NCI-H1694 treated with DMSO at 0.1 percent for 48 hours (cell line): ENCODE data around the gene OS9.
"Not testable (repeated sequence)": the region's sequence is repeated elsewhere in the genome, so short reads cannot be mapped to it uniquely, and the experiment has no call there.

Experiments used
- DNase-seq: peaks from one replicate; lab custom pipeline; 2025; lab: John Stamatoyannopoulos, UW

OS9 gene

DNA sequence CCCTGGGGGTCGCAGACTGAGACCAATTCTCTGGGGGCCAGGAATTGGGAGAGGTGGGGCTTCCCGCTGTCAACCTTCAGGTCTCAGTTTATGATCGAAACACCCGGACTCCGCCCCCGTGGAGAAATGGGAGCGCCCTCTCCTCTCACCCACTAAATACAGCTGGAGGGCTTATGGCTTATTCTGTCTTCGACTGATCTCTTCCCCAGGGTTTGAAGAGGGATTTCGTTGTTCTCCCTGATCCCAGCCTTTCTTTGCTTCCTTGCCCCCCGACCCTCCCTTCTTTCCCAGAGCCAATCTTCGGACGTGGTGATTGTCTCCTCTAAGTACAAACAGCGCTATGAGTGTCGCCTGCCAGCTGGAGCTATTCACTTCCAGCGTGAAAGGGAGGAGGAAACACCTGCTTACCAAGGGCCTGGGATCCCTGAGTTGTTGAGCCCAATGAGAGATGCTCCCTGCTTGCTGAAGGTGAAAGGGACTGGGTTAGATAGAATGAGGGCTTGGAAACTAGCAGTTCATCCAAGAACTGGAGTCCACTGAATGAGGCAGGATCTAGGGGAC, 607 bp downstream of the OS9 start:
- DNase-seq = no peak

DNA sequence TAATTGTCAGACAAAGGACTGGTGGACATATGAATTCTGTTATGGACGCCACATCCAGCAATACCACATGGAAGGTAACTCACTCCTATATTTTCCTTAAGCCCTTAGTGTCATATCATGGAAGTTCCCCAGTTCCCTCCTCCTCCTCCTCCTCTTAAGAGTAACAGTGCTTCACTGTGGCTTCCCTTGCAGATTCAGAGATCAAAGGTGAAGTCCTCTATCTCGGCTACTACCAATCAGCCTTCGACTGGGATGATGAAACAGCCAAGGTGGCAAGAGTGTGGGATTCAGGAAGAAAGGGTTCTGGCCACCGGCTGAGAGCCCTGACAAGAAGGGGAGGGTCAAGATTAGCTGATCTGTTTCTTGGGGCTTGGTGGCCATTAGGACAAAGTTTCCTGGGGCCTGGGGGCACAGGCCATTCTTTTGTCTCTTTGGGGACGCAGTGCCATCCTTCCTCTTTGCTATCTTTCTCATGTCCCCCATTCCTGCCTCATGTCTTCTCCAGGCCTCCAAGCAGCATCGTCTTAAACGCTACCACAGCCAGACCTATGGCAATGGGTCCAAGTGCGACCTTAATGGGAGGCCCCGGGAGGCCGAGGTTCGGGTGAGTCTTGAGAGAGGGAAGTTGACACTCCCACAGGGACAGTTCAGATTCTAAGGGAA, 2.0 kb downstream of the OS9 start:
- no peak for DNase-seq

GRCh38 chr12:57697076-57697475, 3.1 kb downstream of the OS9 start:
- no peak for DNase-seq

- no peak for DNase-seq
Measured at GRCh38 chr12:57698414-57698813, 4.5 kb downstream of the OS9 start.

DNA sequence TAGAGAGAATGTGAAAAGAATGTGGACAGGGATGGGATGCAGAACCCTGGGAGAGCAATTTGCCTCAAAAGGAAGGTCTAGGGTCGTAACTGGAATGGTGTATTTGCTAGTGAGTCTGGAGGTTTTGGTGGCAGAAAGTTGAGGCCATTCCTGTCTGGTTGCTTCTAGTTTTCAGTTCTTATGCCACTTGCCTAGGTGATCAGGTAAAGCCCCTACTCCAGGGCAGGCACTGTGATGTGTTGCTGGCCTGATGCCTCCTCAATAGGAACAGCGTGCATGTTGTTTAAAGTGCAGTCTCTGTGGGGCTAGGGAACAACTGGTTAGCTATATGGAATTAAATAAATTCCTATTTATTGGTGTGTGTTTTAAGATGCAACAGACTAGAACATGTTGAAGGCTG, 6.4 kb downstream of the OS9 start:
- no peak for DNase-seq

DNA sequence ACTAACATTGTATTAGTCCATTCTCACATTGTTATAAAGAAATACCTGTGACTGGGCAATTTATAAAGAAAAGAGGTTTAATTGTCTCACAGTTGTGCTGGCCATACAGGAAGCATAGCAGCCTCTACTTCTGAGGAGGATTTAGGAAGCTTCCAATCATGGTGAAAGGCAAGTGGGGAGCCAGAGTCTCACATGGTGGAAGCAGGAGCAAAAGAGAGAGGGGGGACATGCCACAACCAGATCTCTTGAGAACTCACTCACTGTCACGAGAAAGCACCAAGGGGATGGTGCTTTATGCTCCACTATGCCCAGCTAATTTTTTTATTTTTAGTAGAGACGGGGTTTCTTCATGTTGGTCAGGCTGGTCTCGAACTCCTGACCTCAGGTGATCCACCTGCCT, 13.3 kb downstream of the OS9 start:
- DNase-seq = no peak

DNA sequence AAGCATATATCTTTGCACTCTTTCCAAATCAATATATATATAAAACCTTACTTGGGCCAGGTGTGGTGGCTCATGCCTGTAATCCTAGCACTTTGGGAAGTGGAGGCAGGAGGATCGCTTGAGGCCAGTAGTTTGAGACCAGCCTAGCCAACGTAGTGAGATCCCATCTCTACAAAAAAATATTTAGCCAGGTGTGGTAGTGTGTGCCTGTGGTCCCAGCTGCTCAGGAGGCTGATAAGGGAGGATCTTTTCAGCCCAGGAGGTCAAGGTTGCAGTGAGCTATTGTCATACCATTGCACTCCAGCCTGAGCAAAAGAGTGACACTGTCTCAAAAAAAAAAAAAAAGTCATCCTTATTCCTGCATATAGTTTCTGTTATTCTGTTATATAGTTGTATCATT, 14.4 kb downstream of the OS9 start:
- DNase-seq = no peak

- peak; percentile 72 for DNase-seq
Measured at GRCh38 chr12:57712701-57713100, 18.8 kb downstream of the OS9 start.

DNA sequence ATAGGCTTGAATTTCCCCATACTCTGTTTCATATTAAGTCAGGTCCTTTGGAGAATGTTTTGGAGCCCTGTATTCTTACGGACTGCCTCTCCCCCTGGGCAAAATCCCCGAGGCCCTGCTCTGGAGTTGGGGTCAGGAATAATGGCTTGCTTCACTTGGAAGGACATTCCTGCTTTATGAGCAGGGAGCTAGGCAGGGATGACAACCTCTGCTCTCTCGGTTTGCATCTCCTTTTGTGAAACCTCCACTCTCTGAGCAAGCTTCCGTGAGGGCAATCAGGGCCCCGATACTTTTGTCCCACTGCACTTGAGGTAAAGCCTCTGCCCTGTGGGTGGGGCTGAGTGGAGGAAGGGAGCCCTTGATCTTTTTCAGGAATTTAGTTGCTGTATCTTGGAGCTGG, 19.3 kb downstream of the OS9 start:
- no peak for DNase-seq

- not testable (repeated sequence) for DNase-seq
Measured at GRCh38 chr12:57715036-57715748, 21.3 kb downstream of the OS9 start.

DNA sequence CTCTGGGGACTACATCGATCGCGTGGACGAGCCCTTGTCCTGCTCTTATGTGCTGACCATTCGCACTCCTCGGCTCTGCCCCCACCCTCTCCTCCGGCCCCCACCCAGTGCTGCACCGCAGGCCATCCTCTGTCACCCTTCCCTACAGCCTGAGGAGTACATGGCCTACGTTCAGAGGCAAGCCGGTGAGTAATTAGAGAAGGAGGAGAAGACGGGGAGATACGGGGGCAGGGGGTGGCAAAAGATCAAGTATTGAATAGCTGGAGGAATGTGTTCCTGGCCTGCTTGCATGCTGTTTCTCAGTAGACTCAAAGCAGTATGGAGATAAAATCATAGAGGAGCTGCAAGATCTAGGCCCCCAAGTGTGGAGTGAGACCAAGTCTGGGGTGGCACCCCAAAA, 21.9 kb downstream of the OS9 start:
- DNase-seq = no peak

DNA sequence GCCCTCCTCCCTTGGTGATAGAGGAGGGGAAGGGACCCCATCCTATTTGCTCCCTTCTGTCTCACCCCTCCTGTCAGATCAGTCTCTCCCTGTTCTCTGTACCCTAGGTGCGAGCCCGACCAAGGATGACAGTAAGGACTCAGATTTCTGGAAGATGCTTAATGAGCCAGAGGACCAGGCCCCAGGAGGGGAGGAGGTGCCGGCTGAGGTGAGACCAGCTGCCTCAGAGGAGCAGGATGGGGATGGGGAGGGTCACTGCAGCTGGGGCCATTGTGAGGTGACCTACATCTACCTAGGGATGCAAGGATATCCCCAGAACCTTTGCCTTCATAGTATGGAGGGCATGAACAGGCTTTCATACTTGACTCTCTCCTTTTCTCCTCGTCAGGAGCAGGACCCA, 22.4 kb downstream of the OS9 start:
- DNase-seq = no peak

GRCh38 chr12:57717131-57717530, 23.2 kb downstream of the OS9 start:
- no peak for DNase-seq

GRCh38 chr12:57717846-57718640, 24.1 kb downstream of the OS9 start:
- no peak for DNase-seq

DNA sequence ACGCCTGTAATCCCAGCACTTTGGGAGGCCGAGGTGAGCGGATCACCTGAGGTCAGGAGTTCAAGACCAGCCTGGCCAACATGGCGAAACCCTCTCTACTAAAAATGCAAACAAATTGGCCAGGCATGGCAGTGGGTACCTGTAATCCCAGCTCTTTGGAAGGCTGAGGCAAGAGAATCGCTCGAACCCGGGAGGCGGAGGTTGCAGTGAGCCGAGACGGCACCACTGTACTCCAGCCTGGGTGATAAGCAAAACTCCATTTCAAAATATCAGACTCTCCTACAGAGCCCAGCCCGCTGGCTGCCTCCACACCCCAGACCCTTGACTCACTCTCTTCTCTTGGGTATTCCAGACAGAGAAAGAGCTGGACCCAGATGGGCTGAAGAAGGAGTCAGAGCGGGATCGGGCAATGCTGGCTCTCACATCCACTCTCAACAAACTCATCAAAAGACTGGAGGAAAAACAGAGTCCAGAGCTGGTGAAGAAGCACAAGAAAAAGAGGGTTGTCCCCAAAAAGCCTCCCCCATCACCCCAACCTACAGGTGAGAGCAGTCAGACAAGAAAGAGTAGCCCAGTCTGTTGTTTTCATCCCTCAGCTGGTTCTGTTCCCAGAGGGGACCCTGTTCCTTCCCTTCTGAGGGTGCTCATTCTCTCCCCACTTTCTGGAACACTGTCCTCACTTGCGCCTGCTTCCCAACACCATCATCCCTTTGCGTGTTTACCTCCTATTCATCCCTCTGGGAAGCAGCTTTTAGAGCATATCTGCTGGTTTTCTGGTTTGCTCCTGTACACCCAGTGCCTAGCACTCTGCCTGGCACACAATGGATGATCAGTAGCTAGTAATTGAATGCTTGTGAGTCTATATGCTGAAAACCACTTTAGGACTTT, 25.0 kb downstream of the OS9 start:
- DNase-seq = no peak

GRCh38 chr12:57719777-57720605, 26.1 kb downstream of the OS9 start:
- no peak for DNase-seq

DNA sequence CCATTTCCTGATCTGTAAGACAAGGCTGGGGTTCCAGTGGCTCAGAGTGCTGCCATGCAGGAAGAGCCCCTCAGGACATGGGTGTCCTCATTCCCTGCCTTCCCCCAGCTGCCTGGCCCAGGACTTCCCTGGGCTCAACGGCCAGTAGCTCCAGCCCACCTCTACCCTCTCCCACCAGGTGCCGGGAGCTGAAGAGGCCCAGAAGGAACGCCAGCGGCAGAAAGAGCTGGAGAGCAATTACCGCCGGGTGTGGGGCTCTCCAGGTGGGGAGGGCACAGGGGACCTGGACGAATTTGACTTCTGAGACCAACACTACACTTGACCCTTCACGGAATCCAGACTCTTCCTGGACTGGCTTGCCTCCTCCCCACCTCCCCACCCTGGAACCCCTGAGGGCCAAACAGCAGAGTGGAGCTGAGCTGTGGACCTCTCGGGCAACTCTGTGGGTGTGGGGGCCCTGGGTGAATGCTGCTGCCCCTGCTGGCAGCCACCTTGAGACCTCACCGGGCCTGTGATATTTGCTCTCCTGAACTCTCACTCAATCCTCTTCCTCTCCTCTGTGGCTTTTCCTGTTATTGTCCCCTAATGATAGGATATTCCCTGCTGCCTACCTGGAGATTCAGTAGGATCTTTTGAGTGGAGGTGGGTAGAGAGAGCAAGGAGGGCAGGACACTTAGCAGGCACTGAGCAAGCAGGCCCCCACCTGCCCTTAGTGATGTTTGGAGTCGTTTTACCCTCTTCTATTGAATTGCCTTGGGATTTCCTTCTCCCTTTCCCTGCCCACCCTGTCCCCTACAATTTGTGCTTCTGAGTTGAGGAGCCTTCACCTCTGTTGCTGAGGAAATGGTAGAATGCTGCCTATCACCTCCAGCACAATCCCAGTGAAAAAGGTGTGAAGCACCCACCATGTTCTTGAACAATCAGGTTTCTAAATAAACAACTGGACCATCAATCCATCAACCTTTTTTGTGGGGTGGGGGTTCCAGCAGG, 27.0 kb downstream of the OS9 start:
- no peak for DNase-seq

- not testable (repeated sequence) for DNase-seq
Measured at GRCh38 chr12:57721846-57722608, 28.1 kb downstream of the OS9 start.
